Endometrial microvascular endothelial cells (primary cell): ENCODE measurements around the gene SLC22A14. TPM values are rescaled to one million over a fixed set of nuclear protein-coding genes. Genes with fewer than 3 reads are reported as not detected.
"Not testable (repeated sequence)": the region's sequence is repeated elsewhere in the genome, so short reads cannot be mapped to it uniquely, and the experiment has no call there.

Experiments used
- in situ Hi-C: cut with HindIII; loops from 2 replicates; pipeline ENCODE4 v1.10.0; 2017; ENCODE audit warnings: low sequenced_read_pairs, low pct_unique_long_range_greater_than_20kb; ENCODE audit errors: inconsistent ontology term
- total RNA-seq: library from RNA; depleted of rRNA; stranded (reverse); fragments of >200 nt; gene quantifications from one replicate; pipeline ENCODE4 v1.2.3, GENCODE V29; 2015; ENCODE audit errors: inconsistent ontology term

SLC22A14 gene
- total RNA-seq, 1 donor from 2014 or later, result not detected

DNA sequence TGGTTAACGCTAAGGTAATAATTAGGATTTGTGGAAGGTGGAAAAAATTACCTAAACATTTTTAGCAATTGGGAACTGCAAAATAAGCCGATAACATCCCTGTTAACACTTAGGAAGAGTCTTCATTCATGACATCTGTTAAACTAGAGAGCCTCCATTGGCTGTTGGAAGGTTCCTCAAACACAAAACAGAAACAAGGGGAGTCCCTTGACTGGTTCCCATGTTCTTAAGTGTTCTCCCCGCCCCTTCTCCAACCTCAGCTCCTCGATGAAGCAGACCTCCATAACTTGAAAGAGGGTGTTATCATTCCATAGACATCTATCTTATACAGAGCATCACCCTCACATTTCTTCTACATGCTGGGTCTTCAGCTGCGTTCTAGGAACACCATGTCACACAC is 14.0 kb upstream of the SLC22A14 start:
- in situ Hi-C loops, result no loop called here

DNA sequence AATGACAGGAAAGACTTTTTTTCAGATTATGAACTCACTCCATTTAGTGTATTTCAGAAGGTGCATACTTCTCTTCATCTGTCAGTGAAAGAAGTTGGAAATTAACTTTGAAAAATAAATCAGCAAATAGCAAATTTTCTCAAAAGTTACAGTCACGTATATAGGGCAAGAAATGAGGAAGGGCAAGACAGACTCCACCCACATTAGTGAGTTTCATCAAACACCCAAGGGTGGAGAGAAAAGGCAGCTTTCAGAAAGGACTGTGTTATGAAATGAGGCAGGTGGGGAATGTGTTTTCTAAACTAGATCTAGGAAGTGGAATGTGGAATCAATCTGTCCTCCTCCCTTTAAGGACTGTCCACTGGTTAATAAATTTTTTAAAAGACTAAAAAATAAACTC is 13.6 kb upstream of the SLC22A14 start:
- in situ Hi-C loops, result no loop called here

DNA sequence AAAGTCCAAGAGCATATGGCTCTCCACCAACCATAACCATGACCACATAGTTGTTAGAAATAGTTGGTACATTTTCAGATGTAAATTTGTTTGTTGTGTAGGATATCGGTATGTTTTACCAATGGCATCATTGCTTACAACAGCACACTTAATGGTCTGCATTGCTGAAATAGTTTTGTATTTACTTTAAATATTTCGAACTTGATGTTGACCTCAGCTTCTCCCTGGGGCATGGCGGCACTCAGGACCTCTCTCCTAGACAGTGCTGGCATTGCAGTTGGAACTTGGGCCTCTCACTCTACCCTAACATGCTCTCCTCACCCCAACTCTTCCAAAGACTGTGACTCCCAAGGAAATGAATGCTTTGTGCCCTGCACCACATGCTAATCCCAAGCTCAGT is 11.5 kb upstream of the SLC22A14 start:
- in situ Hi-C loops, result no loop called here

DNA sequence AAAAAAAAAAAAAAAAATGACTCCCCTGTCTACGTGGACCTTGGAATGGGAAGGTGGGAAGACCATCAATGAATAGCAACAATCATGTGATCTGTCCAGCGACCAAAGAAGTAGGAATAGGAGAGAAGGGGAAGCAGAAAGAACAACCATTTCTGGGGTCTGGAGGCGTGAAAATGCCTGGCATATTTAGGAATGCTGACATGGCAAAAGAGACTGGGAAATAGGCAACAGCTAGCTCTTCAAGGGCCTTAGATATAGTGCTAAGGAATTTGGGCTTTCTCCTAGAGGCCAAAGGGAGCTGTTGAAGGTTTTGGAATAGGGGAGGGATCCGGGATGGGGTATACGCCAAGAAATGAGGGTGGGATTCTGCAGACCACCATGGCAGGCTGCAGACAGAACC is 10.5 kb upstream of the SLC22A14 start:
- in situ Hi-C loops, result no loop called here

DNA sequence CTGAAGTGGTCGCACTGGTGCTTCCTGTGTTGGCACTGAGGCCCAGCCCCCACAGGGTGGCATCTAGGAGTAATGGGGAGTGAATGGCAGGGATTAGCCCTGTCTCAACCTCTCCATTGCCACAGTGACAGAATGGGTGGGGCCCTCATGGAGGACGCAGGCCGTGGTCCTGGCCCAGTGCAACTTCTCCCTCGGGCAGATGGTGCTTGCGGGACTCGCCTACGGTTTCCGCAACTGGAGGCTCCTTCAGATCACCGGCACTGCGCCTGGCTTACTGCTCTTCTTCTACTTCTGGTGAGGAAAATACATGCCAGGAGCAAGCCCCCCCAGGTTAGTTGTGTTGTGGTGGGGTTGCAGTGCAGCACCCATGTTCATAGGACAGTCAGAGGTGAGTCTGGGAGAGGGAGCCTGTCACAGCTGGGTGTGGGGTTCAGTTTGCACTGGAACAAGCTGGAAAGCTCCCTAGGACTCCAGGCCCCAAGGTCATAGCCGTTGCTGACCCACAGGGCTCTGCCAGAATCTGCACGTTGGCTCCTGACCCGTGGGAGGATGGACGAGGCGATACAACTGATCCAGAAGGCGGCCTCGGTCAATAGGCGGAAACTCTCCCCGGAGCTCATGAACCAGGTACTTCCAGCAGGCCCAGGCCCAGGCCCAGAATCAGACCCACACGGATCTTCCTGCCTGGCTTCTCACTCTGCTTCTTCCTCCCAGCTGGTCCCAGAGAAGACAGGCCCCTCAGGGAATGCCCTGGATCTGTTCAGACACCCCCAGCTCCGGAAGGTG is 7.0 kb upstream of the SLC22A14 start:
- in situ Hi-C loops, result no loop called here

DNA sequence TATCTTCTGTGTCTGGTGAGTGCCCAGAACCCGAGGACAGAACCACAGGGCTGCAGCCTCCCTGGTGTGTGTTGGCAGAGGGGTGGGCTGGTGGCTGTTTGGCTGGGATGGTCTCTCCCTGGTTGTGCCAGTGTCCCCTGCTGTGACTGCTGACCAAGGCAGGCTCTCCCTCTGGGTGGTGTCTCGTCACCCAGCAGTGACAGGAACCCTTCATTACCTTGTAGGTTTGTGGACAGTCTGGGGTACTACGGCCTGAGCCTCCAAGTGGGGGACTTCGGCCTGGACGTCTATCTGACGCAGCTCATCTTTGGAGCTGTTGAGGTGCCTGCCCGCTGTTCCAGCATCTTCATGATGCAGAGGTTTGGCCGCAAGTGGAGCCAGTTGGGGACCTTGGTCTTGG is 6.4 kb upstream of the SLC22A14 start:
- in situ Hi-C loops, result no loop called here

DNA sequence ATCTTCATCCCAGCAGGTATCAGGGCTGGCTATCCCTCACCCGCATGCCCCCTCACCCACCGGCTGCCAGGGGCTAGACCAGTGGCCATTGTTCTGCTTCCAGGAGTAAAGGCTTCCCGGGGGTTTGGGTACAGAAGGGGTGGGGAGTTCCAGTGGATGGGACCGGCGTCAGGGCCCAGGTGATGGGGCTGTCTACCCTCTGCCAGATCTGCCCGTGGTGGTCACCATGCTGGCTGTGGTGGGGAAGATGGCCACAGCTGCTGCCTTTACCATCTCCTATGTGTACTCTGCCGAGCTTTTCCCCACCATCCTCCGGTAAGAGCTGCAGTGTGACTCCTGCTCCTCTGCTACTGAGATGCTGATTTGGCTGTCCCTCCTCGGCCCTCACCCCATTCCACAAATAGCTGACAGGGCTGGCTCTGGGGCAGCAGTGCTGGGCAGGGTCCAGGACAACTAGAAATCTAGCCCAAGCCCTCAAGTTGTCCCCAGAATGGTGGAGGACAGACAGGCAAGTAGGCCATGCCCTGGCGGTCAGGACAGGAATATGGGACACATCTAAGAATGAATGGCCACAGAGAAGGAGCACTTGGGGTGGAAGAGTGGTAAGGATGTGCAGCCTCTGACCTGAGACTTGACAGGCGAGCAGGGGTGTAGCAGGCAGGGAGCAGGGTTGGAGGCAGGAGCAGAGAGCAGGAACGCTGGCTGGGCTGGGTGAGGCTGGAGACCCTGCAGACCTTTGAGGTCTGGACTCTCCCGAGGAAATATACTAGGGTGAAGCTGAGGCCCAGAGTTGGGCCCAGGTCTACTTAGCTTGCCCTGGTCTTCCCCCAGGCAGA is 5.8 kb upstream of the SLC22A14 start:
- in situ Hi-C loops, result no loop called here

DNA sequence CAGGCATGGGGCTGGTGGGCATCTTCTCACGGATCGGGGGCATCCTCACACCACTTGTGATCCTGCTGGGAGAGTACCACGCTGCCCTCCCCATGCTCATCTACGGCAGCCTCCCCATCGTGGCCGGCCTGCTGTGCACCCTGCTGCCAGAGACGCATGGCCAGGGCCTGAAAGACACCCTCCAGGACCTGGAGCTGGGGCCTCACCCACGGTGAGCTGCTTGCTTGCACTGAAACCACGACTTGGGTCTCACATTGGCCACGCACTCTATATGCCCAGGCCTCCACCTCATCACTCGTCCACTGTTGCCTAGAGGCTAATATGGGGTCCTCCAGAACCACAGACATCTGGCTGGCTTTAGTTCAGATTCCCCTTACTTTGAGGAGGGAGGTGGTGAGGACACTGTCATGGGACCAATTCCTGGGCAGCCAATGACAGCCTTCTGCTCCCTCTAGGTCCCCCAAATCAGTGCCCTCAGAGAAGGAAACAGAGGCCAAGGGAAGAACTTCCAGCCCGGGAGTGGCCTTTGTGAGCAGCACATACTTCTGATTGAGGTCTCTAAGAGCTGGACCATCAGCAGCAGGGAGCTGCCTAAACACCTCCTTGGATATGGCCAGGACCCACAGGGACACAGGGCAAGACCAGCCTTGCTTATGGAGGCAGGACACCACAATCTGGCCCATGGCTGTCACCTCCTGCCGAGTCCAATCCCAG is 5.0 kb upstream of the SLC22A14 start:
- in situ Hi-C loops, result no loop called here

DNA sequence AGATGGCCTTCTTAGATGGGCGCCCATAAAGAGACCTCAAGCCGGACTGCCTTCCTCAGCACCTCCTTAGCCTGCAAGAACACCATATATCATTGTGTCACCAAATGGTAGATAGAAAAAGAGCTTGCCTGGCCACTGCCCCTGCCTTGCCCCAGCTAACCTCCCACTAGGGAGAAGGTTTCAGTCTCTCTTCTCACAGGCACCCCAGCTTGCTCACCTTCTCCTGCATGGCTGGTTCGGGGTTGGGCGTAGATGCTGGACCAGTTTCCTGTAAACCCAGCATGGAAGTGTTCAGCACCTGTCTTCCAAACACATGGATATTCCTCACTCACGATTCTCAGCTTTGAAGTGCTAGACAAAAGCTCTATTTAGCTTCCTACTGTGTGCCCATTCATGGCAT is 3.3 kb upstream of the SLC22A14 start:
- in situ Hi-C loops, result no loop called here

DNA sequence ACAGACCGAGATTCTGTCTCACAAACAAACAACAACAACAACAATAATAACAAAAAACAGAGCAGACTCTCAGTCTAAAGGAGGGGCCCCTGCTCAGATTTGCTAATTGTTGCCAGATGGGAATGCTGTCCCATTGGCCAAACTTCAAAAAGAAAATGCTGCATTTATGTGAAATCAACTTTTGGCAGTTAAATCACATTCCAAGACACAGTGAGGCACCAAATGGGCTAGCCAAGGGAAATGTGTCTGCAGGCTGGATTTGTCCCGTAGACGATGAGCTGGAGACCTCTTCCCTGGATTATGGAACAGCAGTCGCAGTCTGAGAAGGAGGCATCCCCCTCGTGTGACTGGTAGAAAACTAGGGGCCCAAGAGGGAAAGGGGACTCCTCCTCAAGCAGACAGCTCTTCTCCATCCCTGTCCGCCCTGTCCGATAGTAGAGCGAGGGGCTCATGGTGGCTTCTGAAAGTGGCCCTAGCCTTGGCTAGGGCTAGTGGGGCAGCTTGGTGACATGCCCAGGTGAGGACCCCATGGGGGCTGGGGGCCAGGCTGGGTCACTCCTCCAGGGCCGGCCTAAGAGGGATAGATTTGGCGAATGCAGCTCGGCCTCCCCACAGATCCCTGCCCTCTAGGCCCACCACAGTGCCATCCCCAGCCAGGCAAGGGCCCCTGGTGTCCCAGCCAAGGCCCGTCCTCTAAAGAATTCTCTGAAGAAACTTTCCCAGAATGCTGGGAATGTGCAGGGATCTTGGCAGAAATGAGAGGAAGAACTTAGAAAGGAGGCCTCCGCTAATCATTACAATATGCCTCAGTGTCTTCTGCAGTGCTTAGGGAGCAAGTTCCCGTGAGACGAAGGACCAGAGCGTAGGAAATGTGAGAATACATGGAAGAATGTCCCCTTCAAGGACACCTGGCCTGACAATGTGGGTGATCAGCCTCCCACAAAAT is 2.0 kb downstream of the SLC22A14 start:
- in situ Hi-C loops, result no loop called here

DNA sequence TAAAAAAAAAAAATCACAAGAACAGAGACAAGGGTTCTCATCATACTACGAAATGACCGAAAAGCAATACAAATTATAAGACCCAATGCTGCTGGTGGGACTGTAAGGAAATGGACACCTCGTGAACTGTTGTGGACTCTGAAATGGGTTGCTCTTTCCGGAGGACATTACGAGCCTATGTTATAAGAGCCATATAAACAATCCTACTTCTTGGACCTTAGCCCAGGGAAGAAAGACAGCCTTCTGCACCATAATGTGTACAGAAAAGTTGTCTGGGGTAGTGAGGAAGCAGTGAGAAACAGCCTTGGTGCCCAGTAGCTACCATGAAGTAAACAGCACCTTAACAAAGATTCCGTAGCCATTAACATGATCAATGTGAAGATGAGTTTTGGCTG is 2.7 kb downstream of the SLC22A14 start:
- in situ Hi-C loops, result no loop called here

DNA sequence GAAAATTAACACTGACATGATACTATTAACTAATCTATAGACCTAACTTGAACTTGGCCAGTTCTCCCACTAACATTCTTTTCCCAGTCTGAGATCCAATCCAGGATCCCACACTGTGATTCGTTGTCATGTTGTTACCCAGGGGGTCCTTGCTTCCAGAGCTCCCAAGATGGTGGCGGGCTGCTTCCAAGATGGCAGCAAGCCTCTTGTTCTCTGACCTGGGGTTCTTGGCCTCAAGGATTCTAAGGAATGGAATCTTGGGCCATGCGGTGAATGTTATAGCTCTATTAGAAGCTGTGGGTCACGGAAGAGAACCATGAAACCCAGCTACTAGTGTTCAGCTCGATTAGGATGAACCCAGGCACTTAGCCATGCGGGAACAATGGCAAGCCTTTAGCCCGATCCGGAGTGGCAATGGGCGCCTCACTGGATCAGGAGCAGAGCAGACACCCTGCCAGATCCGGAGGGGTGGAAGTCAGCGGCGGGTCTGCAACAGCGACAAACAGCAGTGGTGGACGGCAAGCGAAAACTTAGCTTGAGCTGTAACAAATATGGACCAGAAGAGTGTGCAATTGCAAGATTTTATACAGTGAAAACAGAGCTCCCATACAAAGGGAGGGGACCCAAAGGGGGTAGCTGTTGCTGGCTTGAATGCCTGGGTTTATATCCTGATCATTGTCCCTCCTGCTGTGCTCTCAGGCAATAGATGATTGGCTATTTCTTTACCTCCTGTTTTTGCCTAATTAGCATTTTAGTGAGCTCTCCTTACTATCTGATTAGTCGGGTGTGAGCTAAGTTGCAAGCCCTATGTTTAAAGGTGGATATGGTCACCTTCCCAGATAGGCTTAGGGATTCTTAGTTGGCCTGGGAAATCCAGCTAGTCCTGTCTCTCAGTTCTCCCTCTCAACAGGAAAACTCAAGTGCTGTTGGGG is 7.5 kb downstream of the SLC22A14 start:
- in situ Hi-C loops, result not testable (repeated sequence)

DNA sequence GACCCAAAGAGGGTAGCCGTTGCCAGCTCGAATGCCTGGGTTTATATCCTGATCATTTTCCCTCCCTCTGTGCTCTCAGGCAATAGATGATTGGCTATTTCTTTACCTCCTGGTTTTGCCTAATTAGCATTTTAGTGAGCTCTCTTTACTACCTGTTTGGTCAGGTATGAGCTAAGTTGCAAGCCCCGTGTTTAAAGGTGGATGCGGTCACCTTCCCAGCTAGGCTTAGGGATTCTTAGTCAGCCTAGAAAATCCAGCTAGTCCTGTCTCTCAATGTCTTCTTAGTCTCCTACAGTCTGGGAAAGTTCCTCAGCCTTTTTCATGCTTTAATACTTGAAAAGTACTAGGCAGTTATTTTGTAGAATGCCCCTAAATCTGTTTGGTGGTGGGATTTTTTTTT is 15.0 kb downstream of the SLC22A14 start:
- in situ Hi-C loops, result not testable (repeated sequence)

DNA sequence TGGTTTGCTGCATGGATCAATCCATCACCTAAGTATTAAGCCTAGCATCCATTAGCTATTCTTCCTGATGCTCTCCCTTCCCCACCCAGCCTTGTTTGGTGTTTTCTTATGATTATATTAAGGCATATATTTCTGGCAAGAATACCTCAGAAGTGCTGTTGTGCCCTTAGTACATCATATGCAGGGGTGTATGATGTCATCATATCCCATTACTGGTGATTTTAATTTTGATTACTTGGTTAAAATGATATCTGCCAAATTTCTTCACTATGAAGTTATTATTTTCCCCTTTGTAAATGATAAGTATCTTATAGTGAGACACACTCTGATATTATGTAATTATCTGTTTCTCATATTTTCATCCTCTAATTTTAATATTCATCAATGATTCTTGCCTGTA is 15.4 kb downstream of the SLC22A14 start:
- in situ Hi-C loops, result no loop called here

DNA sequence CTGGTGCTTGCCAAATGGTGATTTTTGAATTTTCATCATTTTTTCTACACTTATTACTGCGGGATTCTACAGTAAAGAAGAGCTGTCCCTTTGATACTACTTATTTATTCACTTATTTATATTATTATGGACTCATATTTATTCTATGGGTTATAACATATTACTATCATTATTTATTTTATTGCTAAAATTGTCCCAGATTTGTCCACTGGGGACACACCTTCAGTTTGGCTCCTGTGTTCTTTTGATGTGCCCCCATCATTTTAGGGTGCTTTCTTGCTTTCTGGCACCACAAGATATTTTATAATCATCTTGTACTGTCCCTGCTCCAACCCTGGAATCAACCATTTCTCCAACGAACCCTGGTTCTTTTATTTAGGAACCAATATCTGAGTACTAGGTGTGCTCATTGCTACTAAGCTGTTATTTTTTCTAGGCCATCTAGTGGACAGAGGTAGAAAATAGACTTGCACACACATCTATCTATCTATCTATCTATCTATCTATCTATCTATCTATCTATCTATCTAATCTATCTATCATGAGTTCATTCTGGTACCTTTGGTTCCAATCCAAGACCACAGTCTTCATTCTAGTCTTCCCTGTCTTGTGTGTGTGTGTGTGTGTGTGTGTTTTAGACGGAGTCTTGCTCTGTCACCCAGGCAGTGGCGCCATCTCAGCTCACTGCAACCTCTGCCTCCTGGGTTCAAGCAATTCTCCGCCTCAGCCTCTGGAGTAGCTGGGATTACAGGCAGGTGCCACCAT is 16.0 kb downstream of the SLC22A14 start:
- in situ Hi-C loops, result no loop called here

DNA sequence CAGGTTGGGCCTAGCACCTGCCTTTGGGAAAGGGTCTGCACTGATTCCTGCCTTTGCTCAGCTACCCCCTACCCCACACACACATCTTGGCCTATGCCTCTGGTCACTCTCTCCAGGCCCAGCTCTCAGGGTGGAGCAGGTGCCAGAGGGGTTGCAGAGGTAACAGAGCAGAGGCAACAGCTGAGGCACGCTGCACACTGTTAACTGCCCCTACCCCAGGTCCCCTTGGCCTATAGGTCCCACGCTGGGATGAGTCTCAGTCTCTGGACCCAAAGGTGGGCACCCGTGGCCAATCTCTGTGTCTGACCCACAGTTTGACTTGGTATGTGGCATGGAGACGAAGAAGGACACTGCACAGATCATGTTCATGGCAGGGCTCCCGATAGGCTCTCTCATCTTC is 24.8 kb downstream of the SLC22A14 start:
- in situ Hi-C loops, result no loop called here

DNA sequence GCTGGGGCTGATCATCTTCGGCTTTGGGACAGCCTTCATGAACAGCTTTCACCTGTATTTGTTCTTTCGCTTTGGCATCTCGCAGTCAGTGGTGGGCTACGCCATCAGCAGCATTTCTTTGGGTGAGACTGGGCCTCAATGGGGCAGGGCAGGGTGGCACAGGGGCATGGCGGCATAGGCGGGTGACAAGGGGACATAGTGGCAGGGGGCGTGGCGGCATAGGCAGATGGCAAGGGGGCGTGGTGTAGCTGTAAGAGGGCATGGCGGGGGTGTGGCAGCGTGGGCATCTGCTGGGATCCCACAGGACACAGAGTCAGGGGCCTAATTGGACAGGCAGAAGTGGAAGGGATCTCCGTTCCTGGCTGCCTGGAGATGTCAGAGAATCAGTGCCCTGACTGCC is 25.5 kb downstream of the SLC22A14 start:
- in situ Hi-C loops, result no loop called here
